NCI-H1417 treated with DMSO at 0.1 percent for 48 hours (cell line): ENCODE data around the gene USP24.
"Not testable (repeated sequence)": the region's sequence is repeated elsewhere in the genome, so short reads cannot be mapped to it uniquely, and the experiment has no call there.

Experiments
- DNase-seq: peaks from one replicate; lab custom pipeline; 2025; lab: John Stamatoyannopoulos, UW

Gene USP24

GRCh38 chr1:55199735-55200134 is 15.4 kb downstream of the USP24 start:
- not testable (repeated sequence) for DNase-seq

GRCh38 chr1:55198044-55198443 is 17.1 kb downstream of the USP24 start:
- no peak for DNase-seq

- DNase-seq, result no peak
These were observed 18.1 kb downstream of the USP24 start for GRCh38 chr1:55197099-55197498.

GRCh38 chr1:55196433-55197035 is 18.6 kb downstream of the USP24 start:
- DNase-seq, result no peak

- DNase-seq, result no peak
These were observed 19.5 kb downstream of the USP24 start for GRCh38 chr1:55195521-55196233.

- no peak for DNase-seq
These were observed 20.3 kb downstream of the USP24 start for GRCh38 chr1:55194851-55195250.

GRCh38 chr1:55192093-55192492 is 23.1 kb downstream of the USP24 start:
- no peak for DNase-seq

- not testable (repeated sequence) for DNase-seq
These were observed 23.8 kb downstream of the USP24 start for GRCh38 chr1:55191219-55191952.

GRCh38 chr1:55190109-55190508 is 25.1 kb downstream of the USP24 start:
- DNase-seq, result no peak

GRCh38 chr1:55188909-55189308 is 26.3 kb downstream of the USP24 start:
- DNase-seq, result no peak

- no peak for DNase-seq
These were observed 29.3 kb downstream of the USP24 start for GRCh38 chr1:55185832-55186231.

- no peak for DNase-seq
These were observed 30.3 kb downstream of the USP24 start for GRCh38 chr1:55184859-55185258.

GRCh38 chr1:55181666-55182065 is 33.5 kb downstream of the USP24 start:
- DNase-seq, result no peak

GRCh38 chr1:55180075-55180670 is 35.0 kb downstream of the USP24 start:
- DNase-seq, result no peak

- DNase-seq, result no peak
These were observed 35.9 kb downstream of the USP24 start for GRCh38 chr1:55179177-55179835.

- DNase-seq, result no peak
These were observed 42.5 kb downstream of the USP24 start for GRCh38 chr1:55172687-55173086.

GRCh38 chr1:55172272-55172671 is 42.9 kb downstream of the USP24 start:
- DNase-seq, result no peak

- DNase-seq, result no peak
These were observed 43.5 kb downstream of the USP24 start for GRCh38 chr1:55171694-55172093.

- DNase-seq, result no peak
These were observed 44.7 kb downstream of the USP24 start for GRCh38 chr1:55170426-55170825.

GRCh38 chr1:55169126-55169525 is 46.0 kb downstream of the USP24 start:
- no peak for DNase-seq

- DNase-seq, result no peak
These were observed 46.8 kb downstream of the USP24 start for GRCh38 chr1:55168353-55168752.

- no peak for DNase-seq
These were observed 47.8 kb downstream of the USP24 start for GRCh38 chr1:55167224-55167871.
